HepG2 (cell line): Measurements from ENCODE around the gene ETV2. TPM values are rescaled to one million over a fixed set of nuclear protein-coding genes. Genes with fewer than 3 reads are reported as not detected.

Experiments
- DBP ChIP-seq: sonication (generic); formaldehyde crosslinking; IDR thresholded peaks from 2 replicates; pipeline ENCODE4 v1.4.0; 2020; ENCODE audit warnings: missing genetic modification reagents; ENCODE audit errors: not compliant biosample characterization
- DMAP1 ChIP-seq: IDR thresholded peaks from 2 replicates; pipeline ENCODE4 v1.6.1; 2016
- ELF1 ChIP-seq: sonication (generic); formaldehyde crosslinking; IDR thresholded peaks from 2 replicates; pipeline ENCODE4 v1.4.0; 2020; ENCODE audit warnings: missing genetic modification reagents
- MED1 ChIP-seq: sonication (generic); formaldehyde crosslinking; IDR thresholded peaks from 2 replicates; pipeline ENCODE4 v1.4.0; 2020; ENCODE audit warnings: missing genetic modification reagents
- MYPOP ChIP-seq: sonication (generic); formaldehyde crosslinking; IDR thresholded peaks from 2 replicates; pipeline ENCODE4 v1.8.1; 2023; ENCODE audit warnings: mild to moderate bottlenecking, moderate library complexity, missing genetic modification reagents
- NCOA2 ChIP-seq: sonication (generic); formaldehyde crosslinking; IDR thresholded peaks from 2 replicates; pipeline ENCODE4 v1.8.0; 2022; ENCODE audit warnings: inconsistent platforms
- NFKBIZ ChIP-seq: IDR thresholded peaks from 2 replicates; pipeline ENCODE4 v1.6.1; 2018; ENCODE audit warnings: missing genetic modification reagents, missing compliant biosample characterization
- PITX1 ChIP-seq: sonication (generic); formaldehyde crosslinking; IDR thresholded peaks from 2 replicates; pipeline ENCODE4 v1.5.1; 2020; ENCODE audit warnings: mild to moderate bottlenecking, missing genetic modification reagents
- RFXANK ChIP-seq: IDR thresholded peaks from 2 replicates; pipeline ENCODE4 v1.6.1; 2016
- SP2 ChIP-seq: sonication (generic); formaldehyde crosslinking; IDR thresholded peaks from 2 replicates; pipeline ENCODE4 v1.5.1; 2020; ENCODE audit warnings: mild to moderate bottlenecking, missing genetic modification reagents
- UBTF ChIP-seq: sonication (generic); formaldehyde crosslinking; IDR thresholded peaks from 2 replicates; pipeline ENCODE4 v1.4.0; 2020; ENCODE audit warnings: mild to moderate bottlenecking, missing genetic modification reagents
- YY1 ChIP-seq: IDR thresholded peaks from 2 replicates; pipeline ENCODE4 v1.6.1; 2011; ENCODE audit warnings: low read length, low read depth, moderate library complexity, mild to moderate bottlenecking; ENCODE audit not compliant: insufficient read depth, insufficient replicate concordance
- ZNF280D ChIP-seq: sonication (generic); formaldehyde crosslinking; IDR thresholded peaks from 2 replicates; pipeline ENCODE4 v1.5.1; 2020; ENCODE audit warnings: mild to moderate bottlenecking, missing genetic modification reagents
- ZNF414 ChIP-seq: sonication (generic); formaldehyde crosslinking; IDR thresholded peaks from 2 replicates; pipeline ENCODE4 v1.5.0; 2020; ENCODE audit warnings: missing genetic modification reagents
- ZNF512 ChIP-seq: sonication (generic); formaldehyde crosslinking; IDR thresholded peaks from 2 replicates; pipeline ENCODE4 v1.4.0; 2020; ENCODE audit warnings: mild to moderate bottlenecking, missing genetic modification reagents
- ZNF605 ChIP-seq: sonication (generic); formaldehyde crosslinking; IDR thresholded peaks from 2 replicates; pipeline ENCODE4 v1.8.0; 2022; ENCODE audit warnings: mild to moderate bottlenecking, missing genetic modification reagents
- ZNF709 ChIP-seq: sonication (generic); formaldehyde crosslinking; IDR thresholded peaks from 2 replicates; pipeline ENCODE4 v1.5.0; 2020; ENCODE audit warnings: mild to moderate bottlenecking, missing genetic modification reagents
- ZNF792 ChIP-seq: IDR thresholded peaks from 2 replicates; pipeline ENCODE4 v1.6.1; 2016
- ZNF83 ChIP-seq: sonication (generic); formaldehyde crosslinking; IDR thresholded peaks from 2 replicates; pipeline ENCODE4 v1.4.0; 2020; ENCODE audit warnings: missing genetic modification reagents, mild to moderate bottlenecking, borderline replicate concordance
- ZSCAN12 ChIP-seq: sonication (generic); formaldehyde crosslinking; IDR thresholded peaks from 2 replicates; pipeline ENCODE4 v1.9.0; 2021; ENCODE audit warnings: mild to moderate bottlenecking, missing genetic modification reagents
- polyA plus RNA-seq, 8 experiments: library from polyadenylated mRNA; depleted of rRNA in 3 of 8; stranded (reverse) in 7 of 8; unstranded in 1 of 8; fragments of >200 nt; fragmentation: Illumina TruSeq in 4 of 8; extraction: Trizol in 4 of 8; gene quantifications; 2 replicates each; pipeline versions ENCODE4 v1.2.1 to v1.2.3, GENCODE V29; 2011 to 2016; ENCODE audit warnings: low read depth in 4 of 8, missing spikeins in 1 of 8, mixed read lengths in 1 of 8; ENCODE audit not compliant: insufficient read depth in 1 of 8
- total RNA-seq, 5 experiments: library from RNA; depleted of rRNA; stranded (reverse); fragments of >200 nt; fragmentation: Illumina TruSeq; extraction: Trizol; gene quantifications; 2 replicates each; pipeline ENCODE4 v1.2.3, GENCODE V29; 2016; ENCODE audit warnings: low read depth in 1 of 5

ETV2 gene
- total and polyA plus RNA-seq, 2 of the 13 experiments (the other 11 are each of a cell fraction or from before 2014, with no cell fraction given), result 0.07 to 0.20 TPM

- TF ChIP-seq MYPOP (CRISPR knock-in tag), result peak; percentile 78
- TF ChIP-seq DBP (CRISPR knock-in tag), result peak; percentile 53
- TF ChIP-seq ZNF709, result 0 out of 2 replicates have a peak, but pooled peaks have one; percentile 20
- TF ChIP-seq ELF1 (CRISPR knock-in tag), result peak; percentile 88
- no peak for TF ChIP-seq ZNF83 (CRISPR knock-in tag)
- no peak for TF ChIP-seq ZNF512 (CRISPR knock-in tag)
- TF ChIP-seq NFKBIZ (CRISPR knock-in tag), result no peak; the same call in 1 of the 2 replicates
- peak; percentile 64; the same call in 1 of the 2 replicates for TF ChIP-seq ZNF605 (CRISPR knock-in tag)
- peak; percentile 64 for TF ChIP-seq ZNF414 (CRISPR knock-in tag)
- TF ChIP-seq DMAP1 (CRISPR knock-in tag), result peak; percentile 77
- peak; percentile 97 for TF ChIP-seq SP2 (CRISPR knock-in tag)
- peak; percentile 41 for TF ChIP-seq YY1
- no peak for TF ChIP-seq ZSCAN12 (CRISPR knock-in tag)
- TF ChIP-seq ZNF792 (CRISPR knock-in tag), result peak; percentile 24; the same call in 1 of the 2 replicates
- peak; percentile 30; the same call in 1 of the 2 replicates for TF ChIP-seq NCOA2 (CRISPR knock-in tag)
- no peak for TF ChIP-seq ZNF280D
- TF ChIP-seq MED1 (CRISPR knock-in tag), result peak; percentile 71
- peak; percentile 96 for TF ChIP-seq RFXANK (CRISPR knock-in tag)
- peak; percentile 24; the same call in 1 of the 2 replicates for TF ChIP-seq UBTF (CRISPR knock-in tag)
- peak; percentile 25; the same call in 1 of the 2 replicates for TF ChIP-seq PITX1 (CRISPR knock-in tag)
These were observed 12.8 kb upstream of the ETV2 start, which contains the start of gene RBM42 (continued) for GRCh38 chr19:35628565-35629331.
